HL-60 (cell line): ENCODE measurements around the gene SPI1.

Experiments
- GABPA ChIP-seq: IDR thresholded peaks from 2 replicates; pipeline ENCODE4 v1.6.1; 2012; ENCODE audit warnings: low read depth
- POLR2AphosphoS5 ChIP-seq: IDR thresholded peaks from 2 replicates; pipeline ENCODE4 v1.6.1; 2012; ENCODE audit warnings: low read depth
- SPI1 ChIP-seq: IDR thresholded peaks from 2 replicates; pipeline ENCODE4 v1.6.1; 2012; ENCODE audit warnings: low read depth, mild to moderate bottlenecking, borderline replicate concordance
- TF ChIP-seq, protein P1 (sequence below): IDR thresholded peaks from one replicate; pipeline ENCODE4 v1.5.1; 2011; ENCODE audit warnings: low read length, control low read depth, inconsistent platforms; ENCODE audit not compliant: insufficient read depth
- TF ChIP-seq, protein P2 (sequence below): IDR thresholded peaks from 2 replicates; pipeline ENCODE4 v1.6.1; 2012; ENCODE audit warnings: low read depth; ENCODE audit not compliant: insufficient replicate concordance

DNA sequence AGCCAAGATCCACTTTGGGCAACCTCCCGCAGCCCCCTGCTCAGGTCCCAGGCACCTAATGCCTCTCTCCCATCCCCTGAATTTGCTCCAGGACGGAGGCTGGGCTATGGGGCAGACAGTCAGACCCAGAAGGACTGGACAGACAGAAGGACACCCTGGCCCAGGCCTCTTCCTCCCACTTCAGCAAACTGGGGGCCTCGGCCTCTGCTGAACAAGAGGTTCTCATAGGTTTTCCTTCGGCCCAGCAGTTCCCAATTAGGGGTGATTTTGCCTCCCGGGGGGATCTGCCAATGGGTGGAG, 3.7 kb downstream of the SPI1 start:
- TF ChIP-seq, protein P1, sequence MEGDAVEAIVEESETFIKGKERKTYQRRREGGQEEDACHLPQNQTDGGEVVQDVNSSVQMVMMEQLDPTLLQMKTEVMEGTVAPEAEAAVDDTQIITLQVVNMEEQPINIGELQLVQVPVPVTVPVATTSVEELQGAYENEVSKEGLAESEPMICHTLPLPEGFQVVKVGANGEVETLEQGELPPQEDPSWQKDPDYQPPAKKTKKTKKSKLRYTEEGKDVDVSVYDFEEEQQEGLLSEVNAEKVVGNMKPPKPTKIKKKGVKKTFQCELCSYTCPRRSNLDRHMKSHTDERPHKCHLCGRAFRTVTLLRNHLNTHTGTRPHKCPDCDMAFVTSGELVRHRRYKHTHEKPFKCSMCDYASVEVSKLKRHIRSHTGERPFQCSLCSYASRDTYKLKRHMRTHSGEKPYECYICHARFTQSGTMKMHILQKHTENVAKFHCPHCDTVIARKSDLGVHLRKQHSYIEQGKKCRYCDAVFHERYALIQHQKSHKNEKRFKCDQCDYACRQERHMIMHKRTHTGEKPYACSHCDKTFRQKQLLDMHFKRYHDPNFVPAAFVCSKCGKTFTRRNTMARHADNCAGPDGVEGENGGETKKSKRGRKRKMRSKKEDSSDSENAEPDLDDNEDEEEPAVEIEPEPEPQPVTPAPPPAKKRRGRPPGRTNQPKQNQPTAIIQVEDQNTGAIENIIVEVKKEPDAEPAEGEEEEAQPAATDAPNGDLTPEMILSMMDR = no peak
- TF ChIP-seq POLR2AphosphoS5 = peak; percentile 53
- no peak for TF ChIP-seq GABPA
- TF ChIP-seq SPI1 = no peak
- TF ChIP-seq, protein P2, sequence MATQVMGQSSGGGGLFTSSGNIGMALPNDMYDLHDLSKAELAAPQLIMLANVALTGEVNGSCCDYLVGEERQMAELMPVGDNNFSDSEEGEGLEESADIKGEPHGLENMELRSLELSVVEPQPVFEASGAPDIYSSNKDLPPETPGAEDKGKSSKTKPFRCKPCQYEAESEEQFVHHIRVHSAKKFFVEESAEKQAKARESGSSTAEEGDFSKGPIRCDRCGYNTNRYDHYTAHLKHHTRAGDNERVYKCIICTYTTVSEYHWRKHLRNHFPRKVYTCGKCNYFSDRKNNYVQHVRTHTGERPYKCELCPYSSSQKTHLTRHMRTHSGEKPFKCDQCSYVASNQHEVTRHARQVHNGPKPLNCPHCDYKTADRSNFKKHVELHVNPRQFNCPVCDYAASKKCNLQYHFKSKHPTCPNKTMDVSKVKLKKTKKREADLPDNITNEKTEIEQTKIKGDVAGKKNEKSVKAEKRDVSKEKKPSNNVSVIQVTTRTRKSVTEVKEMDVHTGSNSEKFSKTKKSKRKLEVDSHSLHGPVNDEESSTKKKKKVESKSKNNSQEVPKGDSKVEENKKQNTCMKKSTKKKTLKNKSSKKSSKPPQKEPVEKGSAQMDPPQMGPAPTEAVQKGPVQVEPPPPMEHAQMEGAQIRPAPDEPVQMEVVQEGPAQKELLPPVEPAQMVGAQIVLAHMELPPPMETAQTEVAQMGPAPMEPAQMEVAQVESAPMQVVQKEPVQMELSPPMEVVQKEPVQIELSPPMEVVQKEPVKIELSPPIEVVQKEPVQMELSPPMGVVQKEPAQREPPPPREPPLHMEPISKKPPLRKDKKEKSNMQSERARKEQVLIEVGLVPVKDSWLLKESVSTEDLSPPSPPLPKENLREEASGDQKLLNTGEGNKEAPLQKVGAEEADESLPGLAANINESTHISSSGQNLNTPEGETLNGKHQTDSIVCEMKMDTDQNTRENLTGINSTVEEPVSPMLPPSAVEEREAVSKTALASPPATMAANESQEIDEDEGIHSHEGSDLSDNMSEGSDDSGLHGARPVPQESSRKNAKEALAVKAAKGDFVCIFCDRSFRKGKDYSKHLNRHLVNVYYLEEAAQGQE = no peak
